GM06990 (cell line): ENCODE results near the gene BHMT2.

Experiments used
- DNase-seq: peaks from one replicate; pipeline ENCODE4 v3.0.0-alpha.2; 2011; ENCODE audit not compliant: insufficient read length; ENCODE audit errors: extremely low read depth
- H3K27me3 ChIP-seq: replicated peaks from 2 replicates; pipeline ENCODE4 v1.6.0; 2011; ENCODE audit warnings: low read length; ENCODE audit not compliant: control insufficient read depth, insufficient read depth
- H3K36me3 ChIP-seq: 2 replicates; pipeline ENCODE4 v1.5.1; 2011; ENCODE audit warnings: low read length; ENCODE audit not compliant: control insufficient read depth, insufficient read depth
- H3K4me3 ChIP-seq: replicated peaks from 2 replicates; pipeline ENCODE4 v1.5.1; 2011; ENCODE audit warnings: low read depth, mild to moderate bottlenecking, control low read depth, low read length
- TF ChIP-seq, protein P1 (sequence below): IDR thresholded peaks from 2 replicates; pipeline ENCODE4 v1.5.1; 2011; ENCODE audit warnings: low read length, control low read depth, mild to moderate bottlenecking, inconsistent platforms; ENCODE audit not compliant: insufficient read depth, poor library complexity, severe bottlenecking

The BHMT2 gene

DNA sequence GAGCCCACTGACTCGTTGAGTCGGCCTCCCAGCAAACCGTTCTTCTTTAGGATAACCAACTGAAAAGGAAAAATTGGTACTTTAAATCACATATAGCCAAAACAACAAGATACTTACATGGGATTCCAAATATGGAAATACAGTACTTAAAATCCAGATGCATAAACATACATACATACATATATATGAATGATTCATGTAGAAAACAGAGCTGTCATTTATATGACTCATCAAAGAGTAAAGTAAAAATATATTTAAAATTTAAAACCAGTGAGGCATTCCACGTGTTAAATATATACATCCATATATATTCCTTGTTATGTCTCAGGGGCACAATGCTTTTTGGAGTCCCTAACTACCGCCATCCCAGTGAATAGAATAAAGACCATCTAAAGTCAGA, 36.8 kb upstream of the BHMT2 start:
- DNase-seq, result no peak
- Histone ChIP-seq H3K27me3 (no peaks in the 10 kb centered on the region), H3K36me3 (no peaks in the 10 kb centered on the region), H3K4me3 (no peak overlapping the region)
- TF ChIP-seq, protein P1, sequence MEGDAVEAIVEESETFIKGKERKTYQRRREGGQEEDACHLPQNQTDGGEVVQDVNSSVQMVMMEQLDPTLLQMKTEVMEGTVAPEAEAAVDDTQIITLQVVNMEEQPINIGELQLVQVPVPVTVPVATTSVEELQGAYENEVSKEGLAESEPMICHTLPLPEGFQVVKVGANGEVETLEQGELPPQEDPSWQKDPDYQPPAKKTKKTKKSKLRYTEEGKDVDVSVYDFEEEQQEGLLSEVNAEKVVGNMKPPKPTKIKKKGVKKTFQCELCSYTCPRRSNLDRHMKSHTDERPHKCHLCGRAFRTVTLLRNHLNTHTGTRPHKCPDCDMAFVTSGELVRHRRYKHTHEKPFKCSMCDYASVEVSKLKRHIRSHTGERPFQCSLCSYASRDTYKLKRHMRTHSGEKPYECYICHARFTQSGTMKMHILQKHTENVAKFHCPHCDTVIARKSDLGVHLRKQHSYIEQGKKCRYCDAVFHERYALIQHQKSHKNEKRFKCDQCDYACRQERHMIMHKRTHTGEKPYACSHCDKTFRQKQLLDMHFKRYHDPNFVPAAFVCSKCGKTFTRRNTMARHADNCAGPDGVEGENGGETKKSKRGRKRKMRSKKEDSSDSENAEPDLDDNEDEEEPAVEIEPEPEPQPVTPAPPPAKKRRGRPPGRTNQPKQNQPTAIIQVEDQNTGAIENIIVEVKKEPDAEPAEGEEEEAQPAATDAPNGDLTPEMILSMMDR, result no peak

DNA sequence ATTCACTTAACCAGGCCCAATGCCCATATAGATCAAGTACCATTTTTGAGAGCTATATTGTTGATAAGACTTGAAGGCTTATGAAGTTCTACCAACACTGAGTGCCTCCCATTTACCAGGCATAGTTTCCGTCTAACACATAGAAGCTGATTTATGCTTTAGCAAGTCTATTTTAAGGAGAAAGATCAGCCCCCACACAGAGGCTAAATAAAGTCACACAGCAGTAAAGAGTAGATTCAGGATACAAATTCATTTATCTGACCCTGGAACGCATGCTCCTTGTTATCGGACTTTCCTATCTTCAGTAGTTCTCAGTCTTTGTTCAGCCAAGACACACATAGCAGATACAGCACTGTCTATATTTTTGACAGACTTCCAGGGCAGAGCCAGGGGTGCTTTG, 34.3 kb upstream of the BHMT2 start:
- DNase-seq, result no peak
- TF ChIP-seq, protein P1, result no peak
- Histone ChIP-seq H3K36me3 (no peaks in the 10 kb centered on the region), H3K4me3 (no peak overlapping the region), H3K27me3 (no peaks in the 10 kb centered on the region)

DNA sequence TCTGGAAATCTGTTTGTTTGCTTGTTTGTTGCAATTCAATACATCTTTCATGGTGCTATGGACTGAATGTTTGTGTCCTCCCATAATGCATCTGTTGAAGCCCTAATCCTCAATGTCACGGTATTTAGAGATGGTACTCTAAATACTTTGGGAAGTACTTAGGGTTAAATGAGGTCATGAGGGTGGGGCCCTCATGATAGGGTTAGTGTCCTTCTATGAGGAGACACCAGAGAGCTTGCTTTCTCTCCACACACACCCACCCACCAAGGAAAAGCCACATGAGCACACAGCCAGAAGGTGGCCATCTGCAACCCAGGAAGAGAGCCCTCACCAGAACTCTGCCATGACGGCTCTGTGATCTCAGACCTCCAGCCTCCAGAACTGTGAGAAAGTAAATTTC, 32.8 kb upstream of the BHMT2 start:
- no peaks in the 10 kb centered on the region for H3K36me3 ChIP-seq
- no peak for DNase-seq
- no peak overlapping the region for H3K4me3 ChIP-seq
- no peaks in the 10 kb centered on the region for H3K27me3 ChIP-seq
- TF ChIP-seq, protein P1, result no peak

DNA sequence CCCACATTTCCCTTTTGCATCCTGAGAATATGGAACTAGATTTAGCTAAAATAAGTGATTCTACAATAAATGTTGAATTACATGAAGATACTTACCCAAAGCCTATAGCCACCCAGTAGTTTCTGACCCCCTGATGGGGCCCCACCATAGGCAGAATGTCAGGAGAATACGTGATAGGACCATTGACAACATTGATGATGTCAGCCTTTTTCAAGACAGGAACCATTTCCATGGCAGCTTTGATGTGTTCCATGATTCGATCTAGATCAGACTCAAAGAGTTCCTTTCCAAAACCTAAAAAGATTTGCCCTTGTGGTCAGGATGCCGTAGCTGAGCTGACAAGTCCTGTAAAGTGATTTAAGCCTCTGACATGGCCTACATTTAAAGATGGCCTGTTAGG, 27.4 kb upstream of the BHMT2 start:
- DNase-seq, result no peak
- H3K4me3 ChIP-seq, result no peak overlapping the region
- no peaks in the 10 kb centered on the region for H3K36me3 ChIP-seq
- no peaks in the 10 kb centered on the region for H3K27me3 ChIP-seq
- TF ChIP-seq, protein P1, result no peak

DNA sequence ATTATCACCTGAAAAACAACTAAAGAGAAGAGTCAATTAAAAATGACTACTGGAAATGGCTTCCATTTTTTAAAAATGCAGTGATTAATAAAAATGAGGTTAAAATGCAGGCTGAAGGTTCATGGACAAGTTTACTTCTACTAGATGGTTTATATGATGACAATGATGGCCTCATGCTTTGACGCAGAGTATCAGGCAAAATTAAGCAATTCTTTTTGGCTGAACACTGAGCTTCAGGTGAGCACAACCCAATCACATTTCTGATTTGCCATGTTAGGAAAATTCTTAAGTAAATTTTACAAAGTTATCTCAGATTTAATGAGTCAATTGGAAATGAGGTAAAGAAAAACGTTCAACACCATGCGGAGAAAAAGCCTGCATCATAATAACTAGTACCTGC, 22.4 kb upstream of the BHMT2 start:
- no peaks in the 10 kb centered on the region for H3K27me3 ChIP-seq
- no peak for DNase-seq
- H3K4me3 ChIP-seq, result no peak overlapping the region
- H3K36me3 ChIP-seq, result no peaks in the 10 kb centered on the region
- TF ChIP-seq, protein P1, result no peak

DNA sequence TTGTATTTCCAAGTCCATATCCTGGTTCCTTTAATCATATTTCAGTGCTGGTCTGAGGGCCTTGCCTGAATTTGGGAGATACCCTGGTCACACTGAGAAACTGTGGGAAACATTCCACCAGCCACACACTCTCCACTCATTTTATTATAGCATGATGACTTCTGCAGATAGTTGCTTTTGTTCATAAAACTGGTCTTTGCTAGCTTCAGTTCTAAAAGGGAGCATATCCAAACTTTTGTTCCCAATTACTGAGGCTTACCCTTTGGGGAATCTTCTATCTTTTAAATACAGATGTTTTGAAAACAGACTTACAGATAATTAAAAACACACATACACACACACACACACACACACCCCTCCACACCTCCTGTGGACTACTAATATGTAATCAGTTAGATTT, 21.1 kb upstream of the BHMT2 start:
- no peaks in the 10 kb centered on the region for H3K27me3 ChIP-seq
- no peaks in the 10 kb centered on the region for H3K36me3 ChIP-seq
- DNase-seq, result no peak
- TF ChIP-seq, protein P1, result no peak
- no peak overlapping the region for H3K4me3 ChIP-seq
